Effector CD8-positive, alpha-beta T cell (primary cell): ENCODE measurements around the gene COQ8B.
"Not testable (repeated sequence)": the region's sequence is repeated elsewhere in the genome, so short reads cannot be mapped to it uniquely, and the experiment has no call there.

Experiments used
- DNase-seq: peaks from one replicate; lab custom pipeline; 2025; lab: John Stamatoyannopoulos, UW

COQ8B gene

DNA sequence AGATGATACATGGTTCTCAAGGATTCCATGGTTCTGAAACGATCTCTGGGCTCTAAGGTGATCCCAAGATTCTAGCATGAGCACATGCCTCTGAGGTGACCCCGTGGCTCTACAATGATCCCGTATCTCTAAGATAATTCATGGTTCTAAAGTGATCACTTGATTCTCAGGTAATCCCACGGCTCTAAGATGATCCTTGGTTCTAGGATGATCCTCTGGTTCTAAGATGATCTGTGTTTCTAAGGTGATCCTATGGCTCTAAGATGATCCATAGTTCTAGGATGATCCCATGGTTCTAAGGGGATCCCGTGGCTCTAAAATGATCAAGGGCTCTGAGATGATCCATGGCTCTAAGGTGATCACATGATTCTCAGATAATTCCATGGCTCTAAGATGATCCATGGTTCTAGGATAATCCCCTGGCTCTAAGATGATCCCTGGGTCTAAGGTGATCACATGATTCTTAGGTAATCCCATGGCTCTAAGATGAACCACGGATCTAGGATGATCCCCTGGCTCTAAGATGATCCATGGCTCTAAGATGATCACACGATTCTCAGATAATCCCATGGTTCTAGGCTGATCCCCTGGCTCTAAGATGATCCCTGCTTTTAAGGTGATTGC is 47.6 kb downstream of the COQ8B start:
- DNase-seq = no peak

DNA sequence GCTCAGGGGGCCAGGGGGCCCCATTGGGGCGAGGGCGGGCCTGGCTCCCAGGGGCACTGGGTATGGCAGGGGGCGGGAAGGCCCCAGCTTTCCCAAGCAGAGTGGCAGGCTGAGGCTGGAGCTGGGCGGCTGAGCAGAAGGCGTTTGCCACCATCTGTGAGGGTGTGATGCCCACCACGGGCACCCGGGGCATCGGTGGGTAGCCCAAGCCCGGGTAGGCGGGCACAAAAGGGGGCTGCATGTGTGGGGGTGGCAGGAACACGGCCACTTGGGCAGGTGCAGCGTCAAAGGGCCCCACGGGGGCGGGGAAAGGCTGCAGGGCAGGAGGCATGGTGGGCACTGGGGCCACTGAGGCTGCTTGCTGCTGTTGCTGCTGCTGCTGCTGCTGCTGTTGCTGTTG is 49.1 kb downstream of the COQ8B start:
- DNase-seq = no peak

GRCh38 chr19:40666803-40667438 is 49.8 kb downstream of the COQ8B start:
- no peak for DNase-seq

DNA sequence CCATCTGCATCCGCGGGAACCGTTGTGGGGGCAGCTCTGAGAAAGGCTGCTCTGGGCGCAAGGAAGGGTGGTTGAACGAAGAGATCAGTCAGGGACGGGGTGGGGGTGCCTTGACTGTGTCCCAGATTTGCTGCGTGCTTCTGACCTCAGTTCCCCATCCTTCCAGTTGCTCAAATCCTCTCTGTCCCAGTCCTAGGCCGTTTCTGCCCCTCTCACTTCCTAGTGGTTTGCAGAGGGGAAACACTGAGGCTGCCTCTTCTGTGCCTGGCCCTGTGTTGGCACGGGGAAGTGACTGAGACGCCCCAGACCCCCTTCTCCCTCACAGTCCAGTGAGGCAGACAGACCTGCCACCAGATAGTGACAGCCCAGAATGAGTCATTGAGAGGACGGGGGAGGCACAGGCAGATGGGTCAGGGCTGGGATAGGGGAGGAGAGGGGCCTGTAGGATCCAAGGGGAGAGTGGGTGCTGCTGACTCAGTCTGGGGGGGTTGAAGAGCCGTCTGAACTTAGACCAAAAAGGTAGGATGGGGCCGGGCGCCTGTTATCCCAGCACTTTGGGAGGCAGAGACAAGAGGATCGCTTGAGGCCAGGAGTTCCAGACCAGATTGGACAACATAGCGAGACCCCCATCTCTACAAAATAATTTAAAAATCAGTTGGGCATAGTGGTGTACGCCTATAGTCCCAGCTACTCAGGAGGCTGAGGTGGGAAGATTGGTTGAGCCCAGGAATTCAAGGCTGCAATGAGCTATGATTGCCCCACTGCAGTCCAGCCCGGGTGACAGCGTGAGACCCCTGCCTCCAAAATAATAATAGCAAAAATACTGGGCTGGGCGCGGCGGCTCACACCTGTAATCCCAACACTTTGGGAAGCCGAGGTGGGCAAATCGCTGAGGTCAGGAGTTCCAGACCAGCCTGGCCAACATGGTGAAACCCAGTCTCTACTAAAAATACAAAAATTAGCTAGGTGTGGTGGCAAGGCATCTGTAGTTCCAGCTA is 52.7 kb downstream of the COQ8B start:
- DNase-seq = peak; percentile 27

DNA sequence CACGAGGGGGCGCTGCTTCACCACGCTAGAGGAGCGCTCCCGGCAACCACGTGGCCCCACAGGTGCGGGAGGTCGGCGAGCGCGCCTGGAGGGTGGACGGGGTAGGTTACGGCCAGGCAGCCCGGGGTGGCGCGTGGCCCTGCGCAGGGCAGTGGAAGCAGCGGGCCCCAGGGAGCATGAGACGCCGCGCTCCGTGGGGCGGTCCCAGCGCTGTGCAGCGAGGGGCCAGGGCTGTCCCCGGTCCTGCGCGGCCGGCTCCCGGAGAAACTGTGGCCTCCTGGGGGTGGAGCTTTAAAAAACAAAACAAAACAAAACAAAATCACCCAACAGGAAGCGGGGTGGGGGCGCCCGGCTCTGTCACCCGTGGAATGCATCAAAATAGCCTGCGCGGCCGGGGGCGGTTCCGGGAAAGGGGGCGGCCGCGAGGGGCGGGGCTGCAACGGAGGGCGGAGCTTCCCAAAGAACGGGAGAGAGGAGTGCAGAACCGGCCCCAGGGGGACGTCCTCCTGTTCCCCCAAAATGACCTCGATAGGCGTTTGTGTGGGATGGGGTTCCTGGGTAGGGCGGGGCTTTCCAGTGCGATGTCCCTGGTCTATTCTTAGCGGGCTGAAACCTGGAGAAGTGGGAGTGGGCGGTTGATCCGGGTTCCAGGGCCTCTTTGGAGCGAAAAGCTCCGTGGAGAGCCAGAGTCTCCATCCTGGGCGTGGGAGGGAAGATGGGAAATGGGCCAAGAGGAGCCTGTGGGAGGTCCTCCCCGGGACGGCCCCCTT is 53.6 kb downstream of the COQ8B start:
- DNase-seq = peak; percentile 87

GRCh38 chr19:40661616-40662015 is 55.1 kb downstream of the COQ8B start:
- no peak for DNase-seq

DNA sequence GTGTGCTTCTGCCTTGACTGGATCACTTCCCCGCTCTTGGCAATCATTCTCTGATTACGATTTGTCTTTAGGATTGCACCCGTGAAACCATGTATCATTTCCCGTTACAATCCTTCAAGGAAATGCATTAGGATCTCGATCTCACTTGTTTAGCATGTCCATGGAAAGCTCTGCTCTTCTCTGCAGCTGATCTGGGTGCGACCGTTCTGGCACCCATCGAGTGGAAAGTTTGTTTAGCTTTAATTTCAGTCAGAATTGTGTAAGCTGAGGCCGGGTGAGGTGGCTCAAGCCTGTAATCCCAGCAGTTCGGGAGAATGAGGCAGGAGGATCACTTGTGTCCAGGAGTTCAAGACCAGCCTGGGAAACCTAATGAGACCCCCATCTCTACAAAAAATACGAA is 57.1 kb downstream of the COQ8B start:
- no peak for DNase-seq

GRCh38 chr19:40659116-40659515 is 57.6 kb downstream of the COQ8B start:
- DNase-seq = no peak

DNA sequence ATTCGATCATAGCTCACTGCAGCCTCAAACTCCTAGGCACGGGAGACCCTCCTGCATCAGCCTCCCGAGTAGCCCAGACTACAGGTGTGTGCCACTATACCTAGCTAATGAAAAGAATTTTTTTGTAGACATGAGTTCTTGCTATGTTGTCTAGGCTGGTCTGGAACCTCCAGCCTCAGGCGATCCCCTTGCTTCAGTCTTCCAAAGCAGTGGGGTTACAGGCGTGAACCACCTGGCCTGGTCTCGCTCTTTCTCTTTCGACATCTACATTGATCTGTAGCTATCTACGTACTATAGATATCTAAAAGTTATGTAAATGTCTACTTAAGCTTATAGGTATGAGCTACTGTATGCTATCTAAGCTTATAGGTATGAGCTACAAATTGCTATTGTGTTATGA is 58.7 kb downstream of the COQ8B start:
- DNase-seq = no peak

- DNase-seq = not testable (repeated sequence)
Observed at GRCh38 chr19:40655684-40656083, 61.0 kb downstream of the COQ8B start.

GRCh38 chr19:40652303-40652702 is 64.4 kb downstream of the COQ8B start:
- not testable (repeated sequence) for DNase-seq

- no peak for DNase-seq
Observed at GRCh38 chr19:40650749-40651305, 65.9 kb downstream of the COQ8B start.

DNA sequence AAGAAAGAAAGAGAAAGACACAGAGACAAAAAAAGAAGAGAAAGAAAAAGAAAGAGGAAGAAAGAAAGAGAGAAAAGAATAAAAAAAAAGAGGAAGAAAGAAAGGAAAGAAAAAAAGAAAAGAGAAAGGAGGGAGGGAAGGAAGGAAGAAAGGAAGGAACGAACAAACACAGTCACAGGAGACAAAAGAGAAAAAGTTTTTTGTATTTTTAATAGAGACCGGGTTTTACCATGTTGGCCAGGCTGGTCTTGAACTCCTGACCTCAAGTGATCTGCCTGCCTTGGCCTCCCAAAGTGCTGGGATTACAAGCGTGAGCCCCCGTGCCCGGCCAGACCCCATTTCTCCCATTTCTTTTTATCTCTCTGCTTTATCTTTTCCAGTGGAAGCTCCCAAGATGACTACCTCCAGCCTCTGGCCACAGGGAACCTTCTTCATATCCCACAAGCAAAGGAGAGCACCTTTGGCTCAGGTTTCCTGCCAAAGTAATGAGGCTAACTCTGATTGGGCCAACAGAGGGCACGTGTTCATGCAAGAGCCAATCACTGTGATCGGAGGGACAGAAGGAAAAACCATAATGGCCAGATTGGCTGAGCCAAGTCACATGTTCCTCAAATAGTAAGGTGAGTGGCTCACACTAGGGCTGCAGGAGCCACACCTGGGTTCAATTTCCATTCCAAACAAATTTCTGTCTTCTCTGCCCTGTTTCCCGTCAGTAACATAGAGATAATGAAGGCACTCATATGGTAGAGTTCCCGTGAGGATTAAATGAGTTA is 66.6 kb downstream of the COQ8B start:
- DNase-seq = not testable (repeated sequence)

GRCh38 chr19:40646743-40647254 is 69.9 kb downstream of the COQ8B start:
- no peak for DNase-seq

GRCh38 chr19:40642757-40643305 is 73.9 kb downstream of the COQ8B start:
- DNase-seq = no peak

DNA sequence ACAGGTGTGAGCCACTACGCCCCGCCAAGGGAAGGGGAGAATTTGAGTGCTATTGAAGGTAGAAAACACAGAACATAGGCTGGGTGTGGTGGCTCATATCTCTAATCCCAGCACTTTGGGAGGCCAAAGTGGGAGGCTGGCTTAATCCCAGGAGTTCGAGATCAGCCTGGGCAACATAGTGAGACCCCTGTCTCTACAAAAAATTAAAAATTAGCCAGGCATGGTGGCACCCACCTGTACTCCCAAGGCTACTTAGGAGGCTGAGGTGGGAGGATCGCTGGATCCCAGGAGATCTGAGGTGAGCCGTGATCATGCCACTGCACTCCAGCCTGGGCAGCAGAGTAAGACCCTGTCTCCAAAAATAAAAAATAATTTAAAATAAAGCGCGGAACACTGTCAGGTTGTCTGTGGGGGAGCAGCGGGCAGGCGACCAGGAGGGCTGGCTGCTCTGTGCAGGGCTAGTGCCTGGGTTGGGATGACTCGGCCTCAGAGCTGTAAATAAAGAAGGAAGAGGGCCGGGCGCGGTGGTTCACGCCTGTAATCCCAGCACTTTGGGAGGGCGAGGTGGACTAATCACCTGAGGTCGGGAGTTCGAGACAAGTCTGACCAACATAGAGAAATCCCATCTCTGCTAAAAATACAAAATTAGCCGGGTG is 74.5 kb downstream of the COQ8B start:
- DNase-seq = no peak
